Stomach (tissue), 9 donors: ENCODE data around the gene ADAMTS6. TPM values are rescaled to one million over a fixed set of nuclear protein-coding genes. Genes with fewer than 3 reads are reported as not detected.

Source experiments
- DNase-seq, 2 donors: peaks; one replicate each; pipeline versions ENCODE4 v3.0.0 to v3.0.0-alpha.2; 2013 to 2019
- H3K27ac ChIP-seq, 5 donors: fragments of 200-600 bp in 4 of 5; sonication (generic) in 4 of 5; one replicate each; pipeline ENCODE4 v1.5.1; 2013 to 2019; ENCODE audit warnings: mild to moderate bottlenecking in 1 of 5, moderate library complexity in 1 of 5
- H3K27me3 ChIP-seq, 3 donors: fragments of 200-600 bp; sonication (generic); one replicate each; pipeline ENCODE4 v1.5.1; 2017 to 2019; ENCODE audit warnings: mixed run types in 1 of 3
- H3K36me3 ChIP-seq, 4 donors: fragments of 200-600 bp; sonication (generic); 1 replicate in 3 of 4; 2 replicates in 1 of 4; pipeline ENCODE4 v1.5.1; 2016 to 2019
- H3K4me1 ChIP-seq, 4 donors: fragments of 200-600 bp; sonication (generic); one replicate each; pipeline ENCODE4 v1.5.1; 2016 to 2019
- H3K4me3 ChIP-seq, 4 donors: fragments of 200-600 bp; sonication (generic) in 3 of 4; one replicate each; pipeline ENCODE4 v1.5.1; 2016 to 2019; ENCODE audit warnings: mild to moderate bottlenecking in 1 of 4
- H3K9me3 ChIP-seq, 4 donors: fragments of 200-600 bp; sonication (generic); one replicate each; pipeline ENCODE4 v1.5.1; 2016 to 2019
- CTCF ChIP-seq, 7 experiments: fragments of 450-650 bp in 4 of 7; fragments of 200-600 bp in 3 of 7; sonication (generic) in 3 of 7; IDR thresholded peaks; one replicate each; pipeline ENCODE4 v1.5.1; 2016 to 2019; ENCODE audit warnings: antibody characterized with exemption in 7 of 7, control low read depth in 2 of 7, mild to moderate bottlenecking in 1 of 7
- EP300 ChIP-seq: sonication (generic); formaldehyde crosslinking; IDR thresholded peaks from one replicate; pipeline ENCODE4 v1.6.1; 2017; ENCODE audit warnings: antibody characterized with exemption
- POLR2A ChIP-seq, 4 donors: fragments of 450-650 bp; IDR thresholded peaks; one replicate each; pipeline ENCODE4 v1.6.1; 2016; ENCODE audit warnings: antibody characterized with exemption in 4 of 4, control low read depth in 2 of 4, mild to moderate bottlenecking in 1 of 4, moderate library complexity in 1 of 4
- POLR2AphosphoS5 ChIP-seq, 3 donors: sonication (generic); formaldehyde crosslinking; IDR thresholded peaks; one replicate each; pipeline ENCODE4 v1.6.1; 2016; ENCODE audit warnings: antibody characterized with exemption in 3 of 3
- WGBS, 5 donors: extraction: QIAGEN DNeasy Blood & Tissue Kit in 3 of 5; methylation state at CpG; one replicate each; pipeline versions ENCODE4 v1.1.5 to v1.1.7; 2013 to 2018; 5-methylcytosine and 5-hydroxymethylcytosine counted together
- intact Hi-C: fragments of 100-400 bp; cut with DNase I; formaldehyde crosslinking; loops from one replicate; pipeline ENCODE4 v1.15.1; 2023; ENCODE audit warnings: low total_unique reads
- polyA plus RNA-seq, 3 donors: library from polyadenylated mRNA; stranded (reverse); fragments of 200-250 nt; gene quantifications; one replicate each; pipeline ENCODE4 v1.2.3, GENCODE V29; 2013
- total RNA-seq, 5 donors: library from RNA; depleted of rRNA; stranded (reverse); fragments of >200 nt; gene quantifications; one replicate each; pipeline versions ENCODE4 v1.1.0 to v1.2.3, GENCODE V29; 2014 to 2016
- donor health status: healthy with polysubstance abuse.
- donor health status: Bipolar disorder and iron deficiency.
- donor health status: healthy.

Gene ADAMTS6
- total and polyA plus RNA-seq, 8 donors, result 0.15 to 43.3 (median 0.58) TPM; not detected in 1

DNA sequence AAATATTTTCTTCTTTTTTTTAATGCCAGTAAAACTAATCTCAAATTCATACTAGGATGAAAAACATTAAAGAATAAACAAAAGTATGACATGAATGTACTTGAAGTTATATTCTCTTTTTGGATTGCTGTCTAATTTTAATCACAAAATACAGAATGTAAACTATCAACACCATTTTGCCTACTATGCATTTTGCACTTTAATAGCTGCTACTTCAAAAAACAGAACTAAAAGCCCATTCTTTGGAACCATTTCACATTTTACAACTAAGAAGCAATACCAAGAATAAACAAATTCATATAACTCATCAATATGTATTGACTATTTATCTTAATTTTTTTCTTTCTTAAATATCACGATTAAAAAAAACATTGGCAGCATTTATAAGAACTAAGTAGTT, 58.1 kb downstream of the ADAMTS6 start:
- WGBS, 5 donors, result 72 to 91% (median 83%) methylated on average over 1 of the region's 1 CpG
- intact Hi-C loops, result no loop called here

GRCh38 chr5:65418661-65419060, 63.1 kb downstream of the ADAMTS6 start:
- no peak overlapping the region for H3K27ac ChIP-seq
- WGBS, 5 donors, result 91 to 96% (median 94%) methylated on average over 2 of the region's 2 CpGs
- no peaks in the 10 kb centered on the region for H3K36me3 ChIP-seq
- H3K27me3 ChIP-seq, result no peaks in the 10 kb centered on the region
- intact Hi-C loops, result no loop called here
- TF ChIP-seq POLR2AphosphoS5 (IDR thresholded peaks at IDR 0.05) (no peak), EP300 (no peak), POLR2A (IDR thresholded peaks at IDR 0.05) (no peak), CTCF (IDR thresholded peaks at IDR 0.05) (no peak)
- H3K9me3 ChIP-seq, result peaks cover 0 to 39% (median 20%) of the 10 kb centered on the region in 4 donors
- no peak for DNase-seq
- H3K4me3 ChIP-seq, result no peak overlapping the region
- H3K4me1 ChIP-seq, result no peaks in the 10 kb centered on the region

More for the DNA sequence above, 58.1 kb downstream of the ADAMTS6 start:
- peaks cover 0 to 24% (median 6%) of the 10 kb centered on the region in 4 donors for H3K9me3 ChIP-seq
- DNase-seq, result no peak
- no peaks in the 10 kb centered on the region for H3K4me1 ChIP-seq
- no peaks in the 10 kb centered on the region for H3K27me3 ChIP-seq
- H3K4me3 ChIP-seq, result no peak overlapping the region
- no peak overlapping the region for H3K27ac ChIP-seq
- H3K36me3 ChIP-seq, result no peaks in the 10 kb centered on the region
- TF ChIP-seq EP300, result no peak
- TF ChIP-seq POLR2A (IDR thresholded peaks at IDR 0.05), result no peak
- no peak for TF ChIP-seq CTCF (IDR thresholded peaks at IDR 0.05)
- no peak for TF ChIP-seq POLR2AphosphoS5 (IDR thresholded peaks at IDR 0.05)

DNA sequence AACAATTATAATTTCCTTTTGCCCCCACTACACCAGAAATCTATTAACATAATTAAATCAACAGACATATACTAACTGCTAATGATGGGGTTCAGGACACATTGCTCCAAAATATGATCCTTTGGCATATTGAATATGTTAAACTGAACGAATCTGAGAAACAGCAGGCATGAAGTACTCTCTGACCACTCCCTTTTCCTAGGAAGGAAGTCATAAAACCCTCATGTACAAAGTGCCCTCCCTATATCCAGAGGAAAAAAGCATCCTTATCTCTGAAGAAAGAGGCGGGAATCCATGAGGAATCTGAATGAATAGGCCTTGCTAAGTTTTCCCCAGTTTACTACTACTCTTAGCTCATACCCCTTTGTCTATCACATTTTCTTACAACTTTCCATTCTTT, 67.9 kb downstream of the ADAMTS6 start:
- no peaks in the 10 kb centered on the region for H3K27me3 ChIP-seq
- peaks cover 0 to 25% (median 10%) of the 10 kb centered on the region in 4 donors for H3K9me3 ChIP-seq
- WGBS, 5 donors, result 59 to 69% (median 67%) methylated on average over 2 of the region's 2 CpGs
- H3K4me1 ChIP-seq, result no peaks in the 10 kb centered on the region
- no peak for DNase-seq
- intact Hi-C loops, result no loop called here
- H3K36me3 ChIP-seq, result no peaks in the 10 kb centered on the region
- no peak overlapping the region for H3K27ac ChIP-seq
- no peak overlapping the region for H3K4me3 ChIP-seq
- no peak for TF ChIP-seq EP300
- TF ChIP-seq CTCF (IDR thresholded peaks at IDR 0.05), result no peak
- no peak for TF ChIP-seq POLR2AphosphoS5 (IDR thresholded peaks at IDR 0.05)
- TF ChIP-seq POLR2A (IDR thresholded peaks at IDR 0.05), result no peak

DNA sequence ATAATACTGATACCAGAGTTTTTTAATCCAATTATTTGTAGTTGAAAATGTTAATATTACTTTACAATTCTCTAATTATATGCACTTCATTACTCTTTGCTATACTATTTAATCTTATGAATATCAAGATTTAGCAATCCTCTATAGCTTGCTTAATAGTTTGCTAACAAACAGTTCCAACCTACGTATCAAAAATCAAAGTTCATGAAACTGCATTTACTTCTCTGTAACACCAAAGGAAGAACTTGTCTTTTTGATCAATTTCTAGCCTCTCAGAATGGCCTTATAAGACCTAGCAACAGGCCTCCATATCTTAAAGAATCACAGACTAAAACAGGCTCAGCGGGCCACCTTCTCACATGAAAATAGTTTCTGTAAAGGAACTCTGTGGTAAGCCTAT, 68.9 kb downstream of the ADAMTS6 start:
- Histone ChIP-seq H3K27me3 (no peaks in the 10 kb centered on the region), H3K9me3 (peaks cover 0 to 19% (median 4%) of the 10 kb centered on the region in 4 donors), H3K36me3 (no peaks in the 10 kb centered on the region), H3K4me1 (no peaks in the 10 kb centered on the region), H3K4me3 (no peak overlapping the region), H3K27ac (no peak overlapping the region)
- DNase-seq, result no peak
- 86 to 91% (median 90%) methylated on average over 2 of the region's 2 CpGs for WGBS, 5 donors
- TF ChIP-seq POLR2AphosphoS5 (IDR thresholded peaks at IDR 0.05) (no peak), CTCF (IDR thresholded peaks at IDR 0.05) (no peak), EP300 (no peak), POLR2A (IDR thresholded peaks at IDR 0.05) (no peak)
- intact Hi-C loops, result no loop called here
